Stimulated activated CD4-positive, alpha-beta T cell treated with anti-CD3 and anti-CD28 coated beads, Interleukin-12 subunit alpha, Interleukin-12 subunit beta, amount 100 ng/mL, for 4 hours (primary cell): Measurements from ENCODE around the gene FSTL4.

ENCODE experiments used
- DNase-seq: peaks from one replicate; pipeline ENCODE4 v3.0.0-alpha.2; 2020

Gene FSTL4

DNA sequence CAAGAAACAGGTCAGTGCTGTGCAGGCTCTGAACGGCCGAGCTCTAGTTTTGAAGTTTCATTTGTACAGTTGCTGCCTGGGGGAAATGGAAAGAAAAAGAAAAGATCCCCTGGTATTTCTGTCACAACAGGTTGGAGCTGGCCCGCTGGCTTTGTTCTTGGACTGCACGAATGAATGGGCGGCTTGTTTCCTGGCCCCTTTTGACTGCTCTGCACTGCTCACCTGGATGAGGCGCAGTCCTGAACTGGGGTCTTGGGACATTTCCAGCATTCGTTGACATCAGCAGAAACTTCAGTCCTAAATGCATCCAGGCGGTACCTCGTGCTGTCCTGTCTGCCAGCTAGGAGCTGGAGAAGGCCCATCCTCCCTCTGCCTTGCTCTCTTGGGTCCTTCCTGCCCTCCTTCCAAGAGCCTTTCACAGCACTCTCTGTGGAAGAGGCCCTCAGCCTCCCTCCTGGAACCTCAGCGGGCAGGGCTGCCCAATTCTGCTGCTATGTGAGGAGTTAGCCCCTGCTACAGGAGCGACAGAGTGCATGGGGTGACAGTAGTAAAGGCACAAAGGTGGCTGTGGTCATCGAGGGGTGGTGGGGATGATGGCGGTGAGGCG is 189.2 kb downstream of the FSTL4 start:
- DNase-seq = no peak

DNA sequence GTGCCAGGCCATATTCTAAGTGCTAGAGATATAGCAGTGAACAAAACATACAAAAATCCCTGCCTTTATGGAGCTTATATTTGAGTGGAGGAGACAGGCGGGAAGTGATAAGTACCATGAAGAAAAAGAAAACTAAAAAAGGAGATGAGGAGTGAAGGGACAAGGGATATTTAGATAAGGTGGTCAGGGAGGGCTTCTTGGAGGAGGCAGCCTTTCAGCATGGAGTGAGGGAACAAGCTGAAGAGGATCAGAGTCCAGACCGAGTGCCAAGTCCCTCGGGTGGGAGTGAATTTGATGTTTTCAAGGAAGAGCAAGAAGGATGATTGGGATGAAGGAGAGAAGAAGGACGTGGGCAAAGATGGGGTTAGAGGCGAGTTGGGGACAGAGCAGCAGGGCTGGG is 190.5 kb downstream of the FSTL4 start:
- no peak for DNase-seq

DNA sequence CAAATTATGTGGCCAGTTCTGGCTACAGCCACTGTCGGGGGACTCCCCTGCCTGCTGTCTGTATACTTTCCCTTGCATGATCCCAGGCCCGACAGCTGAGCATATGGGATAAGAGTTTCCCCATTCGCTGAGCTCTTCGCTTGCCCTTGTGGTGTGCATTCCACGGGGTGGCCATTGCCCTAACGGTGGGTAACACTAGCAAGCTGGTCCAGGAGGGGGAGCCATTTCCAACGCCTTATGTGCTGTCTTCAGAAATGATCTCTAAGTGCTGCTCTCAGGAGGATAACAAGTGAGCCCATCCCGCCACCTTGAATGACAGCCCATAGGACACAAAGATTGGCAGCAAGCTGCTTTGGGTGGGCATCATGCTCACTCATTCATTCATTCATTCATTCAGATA is 190.9 kb downstream of the FSTL4 start:
- DNase-seq = no peak

DNA sequence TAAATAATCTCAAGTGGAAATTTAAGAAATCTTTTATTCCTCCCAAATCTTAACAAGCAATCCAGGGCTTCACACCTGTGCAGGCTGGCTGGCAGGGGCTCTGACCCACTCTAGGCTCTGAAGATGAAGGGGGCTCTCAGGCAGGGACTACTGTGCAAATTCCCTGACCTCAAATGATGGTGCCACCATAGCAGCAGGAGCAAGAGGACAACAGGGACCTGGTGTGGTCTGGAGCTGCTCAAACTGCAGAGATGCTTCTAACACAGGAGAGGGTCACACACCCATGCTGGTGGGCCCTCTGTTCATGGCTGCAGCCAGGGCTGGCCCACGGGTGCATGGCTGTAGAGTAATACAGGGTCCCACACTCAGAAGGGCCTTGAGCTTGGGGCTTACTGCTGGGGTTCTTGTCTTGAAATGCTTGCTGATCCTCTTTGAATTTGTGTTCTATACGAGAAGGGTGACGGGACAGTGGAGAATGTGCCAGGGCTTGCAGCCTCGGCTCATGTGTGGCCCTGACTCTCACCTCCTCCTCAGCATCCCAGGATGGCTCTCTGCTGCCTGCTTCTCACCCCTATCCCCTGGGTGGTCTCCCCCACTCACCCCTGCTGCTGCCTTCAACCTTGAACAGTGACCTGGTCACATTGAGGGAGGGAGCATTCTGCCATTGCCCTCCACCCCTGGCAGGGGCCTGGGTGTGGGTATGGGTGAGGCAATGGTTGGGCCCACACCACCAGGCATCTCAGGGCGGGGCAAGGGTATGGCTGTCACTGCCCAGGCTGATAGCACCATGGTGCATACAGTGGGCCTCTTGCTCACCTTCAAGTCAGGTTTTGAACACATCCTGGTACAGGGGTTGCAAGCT is 191.7 kb downstream of the FSTL4 start:
- DNase-seq = no peak

DNA sequence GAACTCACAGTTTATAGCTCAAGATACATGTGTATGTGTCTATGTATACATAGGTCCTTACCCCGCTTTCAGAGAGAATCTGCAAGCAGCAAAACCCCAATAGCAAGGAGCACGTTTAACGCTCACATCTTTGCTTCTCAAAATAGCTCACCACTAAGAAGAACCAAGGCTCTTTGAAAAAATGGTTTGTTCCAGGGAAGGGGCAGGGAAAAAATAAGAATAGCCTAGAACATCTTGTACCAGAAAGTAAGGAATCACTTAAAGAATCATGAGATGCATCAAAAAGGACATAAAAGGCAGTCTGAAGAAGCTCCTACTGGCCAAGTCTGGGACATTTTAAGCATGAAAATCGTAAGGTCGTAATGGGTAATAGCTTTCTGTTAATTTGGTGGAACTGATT is 196.4 kb downstream of the FSTL4 start:
- no peak for DNase-seq

DNA sequence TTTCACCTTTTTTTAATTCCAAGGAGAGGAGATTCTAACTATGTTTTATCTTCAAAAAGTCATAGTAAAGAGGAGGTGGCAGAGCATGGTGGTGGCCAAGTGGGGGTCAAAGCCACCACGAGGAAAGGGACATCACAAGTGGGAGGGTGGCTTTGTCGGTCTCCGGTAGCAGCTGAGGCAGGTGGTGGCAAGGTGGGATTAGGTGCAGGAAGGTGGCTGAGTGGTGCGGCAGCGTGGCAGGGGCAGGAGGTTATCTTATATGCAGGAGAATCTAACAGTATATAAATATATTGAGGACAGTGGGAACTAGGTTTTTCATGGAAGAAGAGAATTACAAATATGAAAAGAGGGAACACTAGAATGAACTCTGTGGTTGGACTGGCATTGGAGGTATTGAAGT is 196.8 kb downstream of the FSTL4 start:
- DNase-seq = no peak

DNA sequence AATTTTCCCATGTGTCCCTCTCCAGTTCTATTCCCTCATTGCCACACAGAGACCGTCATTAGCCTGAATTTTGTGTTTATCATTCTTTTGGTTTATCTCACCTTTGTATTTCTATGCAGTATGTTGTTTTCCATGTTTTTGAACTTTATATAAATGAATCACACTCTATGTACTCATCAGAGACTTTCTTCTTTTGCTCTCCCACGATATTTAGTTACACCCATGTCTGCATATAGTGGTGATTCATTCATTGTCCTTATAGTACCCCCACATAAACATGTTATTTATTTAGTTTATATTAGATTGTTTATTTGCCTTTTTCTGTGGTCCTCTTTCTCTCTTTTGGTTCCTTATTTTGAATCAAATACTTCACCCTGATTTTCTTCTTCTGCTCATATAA is 199.7 kb downstream of the FSTL4 start:
- no peak for DNase-seq

DNA sequence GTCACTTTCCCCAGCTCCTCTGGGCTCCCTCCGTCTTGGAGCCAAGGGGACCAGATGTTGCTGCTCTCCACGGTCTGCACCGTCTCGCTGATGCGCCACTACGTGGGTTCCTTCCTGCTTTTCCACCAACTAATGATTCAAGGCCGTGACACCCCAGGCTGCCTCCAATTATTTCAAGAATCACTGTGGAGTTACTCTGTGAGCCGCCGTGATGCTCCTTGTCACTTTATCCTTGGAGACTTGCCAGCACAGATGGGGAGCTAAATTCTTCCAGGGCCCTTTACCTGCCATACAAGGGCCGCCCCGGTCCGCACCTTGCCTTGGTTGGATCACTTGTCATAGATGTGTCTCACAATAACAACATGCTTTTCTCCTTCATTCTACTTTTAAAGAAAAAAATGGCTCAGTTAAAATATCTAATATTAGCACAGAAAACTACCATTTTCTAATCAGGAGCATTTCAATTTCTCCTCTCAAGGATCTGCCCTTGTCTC is 202.0 kb downstream of the FSTL4 start:
- DNase-seq = no peak

DNA sequence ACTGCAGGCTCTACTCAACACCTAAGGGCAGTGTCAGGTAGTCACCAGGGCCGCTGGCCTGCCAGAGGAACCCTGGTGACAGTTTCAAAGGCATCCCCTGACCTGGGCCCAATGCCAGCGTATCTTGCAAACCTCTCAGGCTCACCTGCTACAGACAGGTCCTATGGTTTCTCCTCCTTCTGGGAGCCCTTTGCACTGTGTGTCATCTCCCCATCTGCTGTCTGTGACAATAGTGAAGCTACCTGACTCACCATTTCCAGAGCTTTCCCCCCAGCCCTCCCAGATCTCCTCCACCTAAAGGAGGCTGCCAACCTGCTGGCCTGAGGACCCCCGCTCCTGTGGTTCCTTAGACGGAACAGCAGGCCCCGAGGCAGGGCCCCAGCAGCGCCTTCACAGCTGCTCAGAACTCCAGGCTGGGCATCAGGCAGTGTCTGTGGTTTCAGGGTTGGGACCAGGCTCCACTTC is 203.1 kb downstream of the FSTL4 start:
- no peak for DNase-seq

DNA sequence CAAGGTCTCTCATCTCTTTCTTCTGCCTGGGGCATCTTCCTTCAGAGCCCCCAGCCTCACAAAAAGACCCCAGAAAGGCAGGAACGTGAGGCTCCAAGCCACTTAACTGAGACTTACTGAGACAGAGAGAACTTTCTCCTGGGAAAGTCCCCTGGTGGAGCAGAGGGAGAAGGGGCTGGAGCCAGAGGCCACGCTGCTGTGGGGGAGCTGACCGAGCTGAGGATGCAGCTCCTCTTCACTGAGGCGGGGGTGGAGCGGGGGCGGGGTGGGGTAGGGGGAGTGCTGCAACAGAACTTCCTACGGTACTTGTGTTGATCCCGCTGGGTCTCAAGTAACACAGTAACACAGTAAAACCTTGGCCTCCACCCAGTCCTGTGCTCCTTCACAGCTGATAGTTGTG is 204.0 kb downstream of the FSTL4 start:
- no peak for DNase-seq

DNA sequence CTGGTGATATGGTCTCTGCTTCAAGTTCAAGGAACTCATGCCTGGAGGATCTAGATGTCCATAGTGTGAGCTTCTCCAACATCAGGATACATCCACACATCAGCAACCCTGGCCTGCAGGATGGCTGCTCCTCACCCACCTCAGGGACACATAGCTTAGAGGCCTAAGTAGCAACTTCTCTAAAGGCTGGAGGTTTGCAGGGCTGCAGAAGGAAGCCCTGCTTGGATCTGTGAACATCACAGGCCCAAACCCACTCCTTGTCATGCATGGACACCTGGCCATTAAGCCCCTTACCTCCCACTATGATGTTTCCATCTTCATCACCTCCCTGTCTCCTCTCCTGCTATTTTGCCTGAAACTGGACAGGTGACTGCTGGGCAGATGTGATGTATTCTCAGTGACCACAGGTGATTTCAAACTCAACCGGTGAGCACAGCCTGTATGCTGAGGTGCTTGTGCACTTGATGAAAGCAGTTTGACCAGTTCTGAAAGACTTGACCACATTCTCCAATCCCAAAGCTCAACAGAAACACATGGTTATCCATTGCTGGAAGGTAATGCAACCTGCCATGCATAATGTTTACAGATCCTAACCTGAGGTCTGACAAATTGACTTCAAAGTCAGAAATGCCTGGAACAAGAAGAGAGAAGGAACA is 205.2 kb downstream of the FSTL4 start:
- no peak for DNase-seq

DNA sequence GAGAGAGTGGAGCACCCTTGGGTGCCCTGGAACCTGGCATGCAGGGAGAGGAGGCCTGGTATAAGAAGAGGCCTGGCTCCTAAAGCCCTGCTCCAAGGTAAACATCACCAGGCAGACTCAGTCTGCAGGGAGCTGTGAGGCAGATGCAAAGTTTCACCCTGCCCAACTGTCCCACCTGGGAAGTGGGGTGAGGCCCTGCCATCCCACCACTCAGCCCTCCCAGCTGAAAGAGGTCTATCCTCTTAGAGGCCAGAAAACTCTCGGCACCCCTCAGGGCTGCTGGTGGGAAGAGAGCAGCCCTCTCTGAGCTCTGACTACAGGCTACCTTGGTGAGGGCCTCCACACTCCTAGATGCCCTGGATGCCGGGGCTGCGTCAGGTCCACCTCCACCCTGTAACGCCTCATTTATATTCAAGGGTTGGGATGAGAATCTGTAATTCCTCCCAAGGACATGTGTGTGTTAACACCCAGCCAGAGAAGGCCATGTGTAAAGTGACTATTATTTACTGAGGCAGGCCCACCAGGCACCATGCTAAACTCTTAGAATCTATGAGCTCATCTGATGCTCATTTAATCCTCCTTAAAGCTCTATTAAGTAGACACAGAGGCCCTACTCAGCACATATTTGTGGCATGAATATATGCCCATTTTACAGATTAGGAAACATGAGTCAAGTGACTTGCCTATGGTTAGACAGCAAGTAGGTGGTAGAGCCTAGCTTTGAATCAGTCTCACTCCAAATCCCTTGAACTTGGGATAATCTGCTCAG is 205.9 kb downstream of the FSTL4 start:
- no peak for DNase-seq

DNA sequence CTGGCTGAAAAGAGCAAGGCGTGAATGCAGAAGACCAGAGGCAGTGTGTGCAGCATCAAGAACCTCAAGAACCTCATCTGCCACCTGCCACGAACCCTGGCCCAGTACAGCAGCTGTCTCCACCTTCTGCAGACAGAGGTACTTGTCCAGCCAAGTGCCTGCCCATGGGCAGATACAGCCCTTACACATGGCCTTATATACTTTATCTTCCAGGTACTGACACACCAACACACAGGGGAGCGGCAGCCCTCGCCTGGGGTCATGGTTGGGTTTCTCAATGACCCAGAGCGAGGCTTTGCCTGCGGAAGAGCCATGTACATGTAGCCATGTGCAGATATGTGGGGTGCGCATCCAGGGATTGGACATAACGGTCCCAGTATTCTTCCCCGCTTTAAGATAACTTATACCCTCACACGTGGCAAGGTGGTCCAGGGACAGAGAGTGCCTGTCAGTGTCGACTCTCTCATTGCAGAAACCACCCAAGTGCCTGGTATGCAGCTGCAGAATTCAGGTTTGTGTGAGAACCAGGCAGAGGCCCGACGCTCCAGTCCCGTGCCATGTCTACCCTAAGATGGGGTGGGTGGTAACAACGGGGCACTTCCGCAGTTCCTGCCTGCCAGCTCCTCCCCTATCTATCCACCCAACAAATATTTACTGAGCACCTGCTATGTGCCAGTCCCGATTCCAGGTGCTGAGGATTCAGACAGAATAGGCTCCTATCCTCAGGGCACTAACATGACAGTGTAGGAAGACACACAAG is 206.9 kb downstream of the FSTL4 start:
- DNase-seq = no peak

DNA sequence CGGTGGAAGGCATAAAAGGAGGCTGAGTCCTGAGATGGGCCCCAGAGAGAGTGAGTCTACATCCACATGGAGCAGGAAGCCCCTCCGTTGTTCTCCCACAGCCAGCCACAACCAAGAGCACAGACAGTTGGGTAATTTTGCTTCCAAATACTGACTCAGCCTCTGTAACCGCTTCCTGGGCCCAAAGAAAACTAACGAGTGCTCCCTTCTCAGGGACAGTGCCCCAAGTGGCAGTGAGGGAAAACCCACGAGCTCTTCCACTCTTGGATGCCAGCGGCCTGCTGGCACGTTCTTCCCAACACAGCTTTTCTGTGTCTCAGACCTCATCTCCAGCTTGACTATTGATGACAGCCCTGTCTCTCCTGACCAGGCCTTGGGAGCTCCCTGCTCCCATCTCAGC is 207.6 kb downstream of the FSTL4 start:
- DNase-seq = no peak

DNA sequence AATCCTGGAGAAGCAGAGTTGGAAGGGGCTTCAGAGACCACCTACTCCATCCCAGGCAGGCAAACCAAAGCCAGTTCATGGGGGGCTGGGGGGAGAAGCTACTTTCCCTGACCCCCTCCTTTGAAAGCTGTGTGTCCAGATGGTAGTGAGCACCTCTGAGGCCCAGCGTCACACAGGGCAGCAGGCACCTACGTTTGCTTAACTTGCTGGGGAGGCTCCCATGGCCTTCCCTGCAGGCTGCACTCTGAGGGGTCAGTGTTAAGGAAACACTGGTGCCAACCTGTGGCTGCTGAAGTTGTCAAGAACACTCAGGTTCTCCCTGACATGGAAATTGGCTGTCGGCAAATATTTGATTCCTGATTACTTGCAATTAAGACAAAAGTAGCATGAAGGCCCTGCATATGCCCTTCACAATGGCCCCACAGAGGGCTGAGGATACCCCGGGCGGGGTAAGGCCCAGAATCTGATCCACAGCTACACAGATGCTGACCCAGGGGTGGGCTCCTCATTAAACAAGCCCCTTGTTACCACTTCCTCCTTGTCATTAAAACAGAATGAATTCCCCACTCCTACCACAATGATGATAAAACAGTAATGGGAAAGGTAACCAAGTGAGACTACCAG is 208.5 kb downstream of the FSTL4 start:
- no peak for DNase-seq

DNA sequence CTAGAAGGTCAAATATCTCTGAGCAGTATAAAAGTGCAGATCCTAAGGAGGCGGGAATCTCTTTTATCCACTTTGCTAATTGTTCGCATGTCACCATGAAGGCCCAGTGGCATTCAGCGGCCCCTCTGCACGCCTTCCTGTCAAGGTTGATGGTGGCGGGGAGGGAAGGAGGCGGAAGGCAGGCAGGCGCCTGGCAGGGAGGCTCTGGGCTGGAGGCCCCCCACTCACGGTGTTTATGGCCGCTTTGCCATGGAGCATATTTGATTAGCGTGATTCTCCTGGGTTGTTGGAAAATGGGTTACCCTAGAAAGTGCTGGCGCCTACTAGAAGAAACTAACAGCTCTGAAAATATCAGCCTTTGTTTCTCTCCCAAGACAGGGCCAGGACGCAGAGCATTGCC is 209.6 kb downstream of the FSTL4 start:
- no peak for DNase-seq

DNA sequence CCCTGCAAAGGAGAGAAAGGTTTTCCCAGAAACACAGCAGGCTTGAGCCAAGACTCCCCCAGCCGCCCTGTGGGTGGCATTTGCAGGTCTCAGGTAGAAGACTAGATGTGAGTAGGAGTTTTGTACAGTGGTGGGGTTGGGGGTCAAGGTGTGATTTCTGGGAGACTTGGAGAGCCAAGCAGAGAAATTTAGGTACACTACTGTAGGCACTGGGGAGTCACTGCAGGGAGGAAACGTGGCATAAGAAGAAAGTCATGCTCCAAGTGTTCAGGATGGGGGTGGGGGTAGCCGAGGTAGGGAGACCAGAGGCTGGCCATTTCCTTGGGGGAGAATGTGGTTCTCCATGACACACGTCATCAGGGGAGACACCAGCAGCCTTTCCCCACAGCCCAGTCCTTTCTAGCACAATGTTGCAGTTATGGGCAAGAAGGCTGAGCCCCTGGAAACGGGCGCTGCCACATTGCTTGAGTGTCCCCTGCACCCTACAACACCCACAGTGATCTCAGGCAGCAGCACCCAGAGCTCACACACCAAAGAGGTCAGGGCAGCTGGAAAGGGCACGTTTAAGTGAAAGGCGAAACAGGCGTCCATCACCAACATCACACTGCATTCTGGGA is 210.5 kb downstream of the FSTL4 start:
- no peak for DNase-seq

DNA sequence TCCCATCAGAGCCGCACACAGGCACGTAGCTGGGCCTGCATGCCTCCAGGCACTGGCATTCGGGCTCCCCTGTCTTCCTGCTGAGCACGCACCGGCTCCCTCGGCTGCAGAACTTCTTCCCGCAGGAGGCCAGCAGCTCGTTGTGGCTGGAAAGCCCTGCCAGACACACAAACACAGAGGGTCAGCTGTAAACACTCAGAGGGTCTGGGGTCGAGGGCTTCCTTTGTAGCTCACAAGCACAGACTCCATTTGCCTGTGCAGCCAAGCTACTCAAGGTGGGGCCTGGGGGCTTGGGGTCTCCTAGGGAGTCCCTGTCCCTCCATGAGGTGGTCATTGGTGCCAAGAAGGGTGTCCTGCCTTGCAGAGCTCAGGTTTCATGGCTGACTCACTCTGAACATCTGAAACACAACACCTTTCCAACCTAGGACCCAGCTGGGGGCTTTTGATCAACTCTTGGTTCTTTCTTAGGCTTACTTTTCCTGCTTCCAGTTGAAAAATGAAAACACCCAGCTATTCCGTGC is 211.4 kb downstream of the FSTL4 start:
- no peak for DNase-seq

DNA sequence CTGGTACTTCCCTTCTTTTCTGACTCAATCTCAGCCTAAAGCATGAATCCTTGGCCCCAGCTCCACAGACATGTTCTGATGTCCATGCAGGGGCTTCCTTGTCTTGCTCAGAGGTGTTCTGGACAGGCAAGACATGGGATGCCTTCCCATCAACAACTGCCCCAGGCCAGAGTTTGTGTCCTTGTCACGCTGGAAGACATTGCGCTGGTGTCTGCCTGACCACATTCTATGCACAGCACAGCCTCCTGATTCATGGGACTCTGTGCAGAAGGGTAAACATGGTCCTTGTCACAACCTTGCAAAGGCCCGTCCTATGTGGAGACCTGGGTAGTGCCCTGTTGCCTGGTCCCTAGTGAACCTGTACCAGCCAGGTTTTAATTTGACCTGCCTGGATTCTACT is 212.2 kb downstream of the FSTL4 start:
- no peak for DNase-seq

DNA sequence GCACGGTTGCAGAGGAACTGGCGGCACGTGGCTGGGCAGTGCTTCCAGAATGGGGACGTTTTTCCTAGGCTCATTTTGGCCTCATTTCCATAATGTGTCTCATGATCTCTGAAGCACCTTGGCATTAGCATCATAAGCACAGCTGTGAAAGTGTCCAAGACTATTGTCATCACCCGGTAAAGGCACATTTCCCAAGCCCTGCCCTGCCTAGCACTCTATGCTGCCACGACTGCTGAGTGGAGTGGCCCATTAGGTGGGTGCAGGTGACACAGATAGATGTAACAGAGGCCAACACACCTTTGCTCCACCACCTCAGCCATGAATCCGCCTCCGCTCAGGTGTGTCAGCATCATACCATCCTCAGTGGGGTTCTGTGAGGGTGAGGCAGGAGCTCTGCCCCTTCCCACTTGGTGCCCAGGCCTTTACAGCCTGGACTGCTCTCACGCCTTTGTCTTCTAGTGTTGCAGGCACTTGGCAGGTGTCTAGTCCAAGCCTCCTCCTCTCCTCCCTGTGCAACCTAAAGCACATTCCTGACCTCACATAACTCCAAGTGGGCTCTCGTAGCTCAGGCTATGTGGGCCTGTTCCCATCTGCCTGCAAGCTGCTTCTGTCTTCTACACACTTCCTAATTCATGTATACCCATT is 213.0 kb downstream of the FSTL4 start:
- no peak for DNase-seq
